Activated B cell treated with CpG ODN at 0.5 μM for 24 hours (primary cell): ENCODE results near the gene DNAJC5. TPM values are rescaled to one million over a fixed set of nuclear protein-coding genes. Genes with fewer than 3 reads are reported as not detected.
A peak's percentile ranks its signal among the peaks of the same experiment; 100 is the strongest.

Experiments used
- ATAC-seq: fragments of 200-7000 bp; cut with Tn5 transposase; one replicate; pipeline ENCODE4 v1.10.0; 2021; ENCODE audit warnings: low read depth, mild to moderate bottlenecking, moderate library complexity
- CTCF ChIA-PET: fragments of 350-600 bp; sonication (Branson Sonifier 250); formaldehyde crosslinking; loops from one replicate; lab custom pipeline; 2021; ENCODE audit warnings: antibody characterized with exemption; lab: Charles Lee
- POLR2A ChIA-PET: fragments of 350-600 bp; sonication (Branson Sonifier 250); formaldehyde crosslinking; loops from one replicate; lab custom pipeline; 2021; ENCODE audit warnings: antibody characterized with exemption; lab: Charles Lee
- DNase-seq: peaks from one replicate; pipeline ENCODE4 v3.0.0; 2022
- H3K27ac Mint-ChIP-seq: one replicate; pipeline ENCODE4 v1.8.0; 2020; ENCODE audit warnings: mixed read lengths
- H3K27me3 Mint-ChIP-seq: one replicate; pipeline ENCODE4 v1.8.0; 2021; ENCODE audit warnings: mixed read lengths
- H3K36me3 Mint-ChIP-seq: one replicate; pipeline ENCODE4 v1.8.0; 2021; ENCODE audit warnings: low read depth, mixed read lengths
- H3K4me1 Mint-ChIP-seq: one replicate; pipeline ENCODE4 v1.8.0; 2021; ENCODE audit warnings: mixed read lengths
- H3K4me3 Mint-ChIP-seq: one replicate; pipeline ENCODE4 v1.8.0; 2020; ENCODE audit warnings: mild to moderate bottlenecking, mixed read lengths
- H3K9me3 Mint-ChIP-seq: one replicate; pipeline ENCODE4 v1.8.0; 2020; ENCODE audit warnings: mixed read lengths
- intact Hi-C: fragments of 100-400 bp; cut with micrococcal nuclease; formaldehyde crosslinking; loops from one replicate; pipeline ENCODE4 v1.15.1; 2024
- total RNA-seq: library from RNA; stranded (reverse); gene quantifications from 2 replicates; pipeline ENCODE4 v1.2.3, GENCODE V29; 2022
- TF ChIP-seq, protein P1 (sequence below): fragments of 200-600 bp; IDR thresholded peaks from one replicate; pipeline ENCODE4 v1.8.0; 2022; ENCODE audit warnings: antibody characterized with exemption, mild to moderate bottlenecking

The DNAJC5 gene
- total RNA-seq, 1 donor from 2014 or later, result 28.6 TPM

DNA sequence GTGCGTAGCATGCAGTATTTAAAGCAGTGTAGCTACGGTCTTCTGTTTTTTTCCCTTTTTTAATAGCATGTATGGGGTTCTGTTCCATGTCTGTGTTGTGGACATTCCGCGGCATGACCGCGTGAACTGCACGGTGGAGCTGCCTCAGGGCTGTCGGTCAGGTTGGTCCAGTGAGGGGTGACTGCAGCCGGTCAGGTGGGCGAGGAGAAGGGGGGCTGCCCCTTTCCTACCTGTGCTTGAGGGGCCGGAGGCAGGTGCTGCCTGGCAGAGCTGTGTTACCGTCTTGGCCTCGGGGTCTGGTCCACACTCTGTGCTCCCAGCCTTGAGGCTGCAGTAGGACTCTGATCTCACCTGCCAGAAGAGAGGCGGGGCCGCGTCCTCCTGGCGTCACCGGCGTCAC lies 36.8 kb downstream of the DNAJC5 start:
- no peak overlapping the region for H3K4me3 Mint-ChIP-seq
- peaks cover 79% of the 10 kb centered on the region for H3K36me3 Mint-ChIP-seq
- H3K27me3 Mint-ChIP-seq, result no peaks in the 10 kb centered on the region
- DNase-seq, result no peak
- ChIA-PET CTCF (no interaction called here), POLR2A (no interaction called here)
- intact Hi-C loops, result no loop called here
- no peak for ATAC-seq
- no peaks in the 10 kb centered on the region for H3K9me3 Mint-ChIP-seq
- H3K27ac Mint-ChIP-seq, result no peak overlapping the region
- TF ChIP-seq, protein P1, sequence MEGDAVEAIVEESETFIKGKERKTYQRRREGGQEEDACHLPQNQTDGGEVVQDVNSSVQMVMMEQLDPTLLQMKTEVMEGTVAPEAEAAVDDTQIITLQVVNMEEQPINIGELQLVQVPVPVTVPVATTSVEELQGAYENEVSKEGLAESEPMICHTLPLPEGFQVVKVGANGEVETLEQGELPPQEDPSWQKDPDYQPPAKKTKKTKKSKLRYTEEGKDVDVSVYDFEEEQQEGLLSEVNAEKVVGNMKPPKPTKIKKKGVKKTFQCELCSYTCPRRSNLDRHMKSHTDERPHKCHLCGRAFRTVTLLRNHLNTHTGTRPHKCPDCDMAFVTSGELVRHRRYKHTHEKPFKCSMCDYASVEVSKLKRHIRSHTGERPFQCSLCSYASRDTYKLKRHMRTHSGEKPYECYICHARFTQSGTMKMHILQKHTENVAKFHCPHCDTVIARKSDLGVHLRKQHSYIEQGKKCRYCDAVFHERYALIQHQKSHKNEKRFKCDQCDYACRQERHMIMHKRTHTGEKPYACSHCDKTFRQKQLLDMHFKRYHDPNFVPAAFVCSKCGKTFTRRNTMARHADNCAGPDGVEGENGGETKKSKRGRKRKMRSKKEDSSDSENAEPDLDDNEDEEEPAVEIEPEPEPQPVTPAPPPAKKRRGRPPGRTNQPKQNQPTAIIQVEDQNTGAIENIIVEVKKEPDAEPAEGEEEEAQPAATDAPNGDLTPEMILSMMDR, result no peak
- no peaks in the 10 kb centered on the region for H3K4me1 Mint-ChIP-seq

DNA sequence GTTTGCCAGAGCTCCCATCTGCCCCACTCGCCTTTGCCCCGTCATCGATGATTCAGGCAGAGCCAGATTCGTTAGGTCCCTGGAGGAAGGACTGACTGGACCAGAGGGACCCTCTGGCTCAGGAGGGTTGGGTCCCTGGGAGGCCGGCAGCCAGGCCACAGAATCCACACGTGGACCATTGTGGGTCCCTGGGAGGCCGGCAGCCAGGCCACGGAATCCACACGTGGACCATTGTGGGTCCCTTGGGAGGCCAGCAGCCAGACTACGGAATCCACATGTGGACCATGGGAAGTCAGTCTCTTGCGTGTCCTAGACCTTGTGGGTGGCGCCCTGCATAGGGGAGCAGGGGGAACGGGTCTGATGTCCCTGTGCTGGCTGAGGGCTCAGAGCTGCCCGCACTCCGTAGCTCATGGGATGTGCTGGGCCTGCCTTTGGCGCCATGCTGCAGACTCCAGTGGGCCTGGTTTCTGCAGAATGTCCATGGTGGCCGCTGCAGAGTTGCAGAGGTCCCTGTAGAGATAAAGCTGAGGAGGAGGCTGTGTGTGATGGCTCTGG lies 37.8 kb downstream of the DNAJC5 start:
- TF ChIP-seq, protein P1, result no peak
- Mint-ChIP-seq H3K27ac (no peak overlapping the region), H3K36me3 (peaks cover 80% of the 10 kb centered on the region), H3K4me1 (no peaks in the 10 kb centered on the region), H3K27me3 (no peaks in the 10 kb centered on the region), H3K9me3 (no peaks in the 10 kb centered on the region), H3K4me3 (no peak overlapping the region)
- ChIA-PET CTCF (interaction anchor here (1.5 kb wide), 1 partner anchor 24 kb away, joined by 3 read pairs; the partner anchor contains the start of gene UCKL1), POLR2A (interaction anchor here (0.7 kb wide), 1 partner anchor 237 kb away, joined by 11 read pairs; no protein-coding TSS in a partner anchor)
- DNase-seq (no peak), ATAC-seq (no peak)
- intact Hi-C loops, result no loop called here

DNA sequence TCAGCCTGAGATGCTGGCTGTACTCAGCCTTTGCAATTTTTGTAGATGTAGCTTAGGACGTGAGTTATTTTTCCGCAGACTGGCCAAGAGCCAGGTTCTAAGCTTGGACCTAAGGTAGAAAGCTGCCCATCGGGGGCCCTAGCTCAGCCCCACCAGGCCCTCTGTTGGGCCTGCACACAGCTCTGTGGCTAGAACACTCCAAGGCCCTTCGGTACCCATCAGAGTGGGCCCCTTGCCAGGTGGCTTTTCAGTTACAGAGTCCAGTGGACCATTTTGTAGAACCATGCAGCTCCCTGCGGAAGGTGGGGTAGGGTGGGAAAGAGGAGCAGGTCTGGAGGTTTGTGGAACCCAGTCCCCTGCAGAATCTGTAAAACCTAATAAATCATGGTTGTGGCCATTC lies 38.7 kb downstream of the DNAJC5 start:
- Mint-ChIP-seq H3K4me3 (no peak overlapping the region), H3K4me1 (no peaks in the 10 kb centered on the region), H3K36me3 (peaks cover 74% of the 10 kb centered on the region), H3K27ac (no peak overlapping the region), H3K27me3 (no peaks in the 10 kb centered on the region), H3K9me3 (no peaks in the 10 kb centered on the region)
- TF ChIP-seq, protein P1, result no peak
- ChIA-PET POLR2A (no interaction called here), CTCF (interaction anchor here (1.5 kb wide), 1 partner anchor 23 kb away, joined by 3 read pairs; the partner anchor contains the start of gene UCKL1)
- ATAC-seq, result no peak
- intact Hi-C loops, result no loop called here
- DNase-seq, result no peak

DNA sequence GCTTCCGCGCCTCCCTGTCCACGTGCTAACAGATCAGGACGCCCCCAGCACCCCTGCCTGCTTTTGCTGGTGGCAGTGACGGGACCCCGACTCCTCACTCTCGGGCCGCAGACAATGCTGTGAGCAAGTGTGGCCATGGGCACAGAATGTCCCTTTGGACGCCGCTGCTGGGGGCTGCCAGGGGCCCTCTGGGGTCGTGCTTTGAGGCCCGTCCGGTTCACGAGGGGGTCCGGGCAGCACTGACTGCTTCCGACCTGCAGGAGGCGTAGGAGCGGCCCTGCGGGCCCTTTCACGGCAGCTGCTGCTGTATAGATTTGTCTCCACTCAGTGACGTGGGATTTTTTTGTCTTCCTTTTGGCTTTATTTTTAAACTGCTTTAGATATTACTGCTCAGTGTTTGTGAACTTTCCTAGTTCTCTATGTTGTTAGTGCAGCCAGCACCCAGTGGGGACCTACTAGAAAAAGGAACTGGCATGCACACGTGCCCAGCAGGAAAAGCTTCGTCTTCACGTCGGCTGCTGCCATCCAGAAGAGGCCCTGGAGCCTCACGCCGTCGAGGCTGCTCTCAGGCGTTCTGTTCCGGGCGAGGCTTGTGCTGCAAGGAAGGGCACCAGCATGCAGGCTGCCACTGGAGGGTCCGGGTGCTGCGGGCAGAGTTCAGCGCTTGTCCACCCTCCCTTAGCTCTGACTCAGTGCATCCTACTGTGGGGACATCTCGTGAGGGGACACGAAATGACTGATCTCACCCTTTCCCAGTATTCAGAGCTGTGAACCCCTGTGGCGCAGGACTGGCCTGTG lies 39.5 kb downstream of the DNAJC5 start:
- no peak for DNase-seq
- POLR2A ChIA-PET, result no interaction called here
- intact Hi-C loops, result no loop called here
- Mint-ChIP-seq H3K27me3 (no peaks in the 10 kb centered on the region), H3K4me1 (no peaks in the 10 kb centered on the region), H3K27ac (no peak overlapping the region), H3K4me3 (no peak overlapping the region), H3K9me3 (no peaks in the 10 kb centered on the region), H3K36me3 (peaks cover 68% of the 10 kb centered on the region)
- peak; percentile 45 for ATAC-seq
- CTCF ChIA-PET, result interaction anchor here (0.5 kb wide), 1 partner anchor 23 kb away, joined by 3 read pairs; no protein-coding TSS in a partner anchor
- TF ChIP-seq, protein P1, result no peak

DNA sequence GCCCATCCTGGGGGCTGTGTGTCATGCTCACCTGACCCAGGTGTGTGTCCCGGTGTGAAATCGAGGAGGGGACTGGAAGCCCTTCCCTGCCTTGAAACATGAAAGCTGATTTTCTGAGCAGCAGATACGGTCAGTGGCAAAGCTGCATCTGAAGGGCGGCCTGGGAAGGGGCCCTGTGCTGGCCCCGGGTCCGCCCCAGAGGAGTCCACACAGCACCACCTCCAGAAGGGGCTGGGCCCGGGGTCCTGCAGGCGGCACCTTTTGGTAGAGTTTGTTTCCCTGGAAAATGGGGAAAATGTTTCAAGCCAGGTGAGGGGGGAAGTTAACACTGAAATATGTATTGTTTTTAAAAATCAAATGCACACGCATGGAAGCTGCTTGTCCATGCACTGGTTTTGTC lies 40.5 kb downstream of the DNAJC5 start:
- Mint-ChIP-seq H3K27ac (no peak overlapping the region), H3K4me3 (no peak overlapping the region), H3K36me3 (peaks cover 64% of the 10 kb centered on the region), H3K4me1 (no peaks in the 10 kb centered on the region), H3K27me3 (no peaks in the 10 kb centered on the region), H3K9me3 (no peaks in the 10 kb centered on the region)
- TF ChIP-seq, protein P1, result no peak
- no peak for ATAC-seq
- ChIA-PET CTCF (interaction anchor here (0.5 kb wide), 1 partner anchor 24 kb away, joined by 3 read pairs; no protein-coding TSS in a partner anchor), POLR2A (no interaction called here)
- no peak for DNase-seq
- intact Hi-C loops, result no loop called here
